ENCODE results near the gene PKNOX1.

GRCh38 chr21:42939582-42940413 lies 34.6 kb upstream of the PKNOX1 start:
- TF ChIP-seq CTCF (IDR thresholded peaks at IDR 0.05) (no peak), POLR2A (IDR thresholded peaks at IDR 0.05) (no peak)
